Endothelial cell of umbilical vein (primary cell): ENCODE measurements around the gene EFNA5. TPM values are rescaled to one million over a fixed set of nuclear protein-coding genes. Genes with fewer than 3 reads are reported as not detected.

Source experiments
- BruUV-seq: library from RNA; stranded (reverse); fragments of 400-500 nt; replicated peaks from 2 replicates; lab custom pipeline; 2021; lab: Mats Ljungman, UMichigan
- CTCF ChIA-PET: fragments of 300-600, 350-600 bp; sonication (Branson Sonifier 250); formaldehyde crosslinking; loops from one replicate; lab custom pipeline; 2021; ENCODE audit warnings: antibody characterized with exemption, inconsistent platforms; lab: Charles Lee
- POLR2A ChIA-PET: fragments of 300-600, 350-600 bp; sonication (Branson Sonifier 250); formaldehyde crosslinking; loops from one replicate; lab custom pipeline; 2021; ENCODE audit warnings: antibody characterized with exemption, inconsistent platforms; lab: Charles Lee
- DNase-seq: peaks from one replicate; pipeline ENCODE4 v3.0.0-alpha.2; 2011; ENCODE audit warnings: low read depth, low spot score
- FAIRE-seq: peaks from 2 replicates; lab custom pipeline; 2011; peaks lifted over from hg19 to GRCh38; lab: Jason Lieb, UNC
- H2AFZ ChIP-seq: 2 replicates; pipeline ENCODE4 v1.6.0; 2012; ENCODE audit warnings: low read depth, low read length, control low read depth, inconsistent platforms
- H3K27ac ChIP-seq: 2 replicates; pipeline ENCODE4 v1.5.1; 2011; ENCODE audit warnings: low read depth, mild to moderate bottlenecking, control low read depth, low read length, moderate library complexity; ENCODE audit not compliant: insufficient read depth
- H3K27me3 ChIP-seq, 2 experiments: 2 replicates each; pipeline versions ENCODE4 v1.6.0 to v1.6.1; 2011; ENCODE audit warnings: low read length in 2 of 2, mixed read lengths in 1 of 2; ENCODE audit not compliant: control insufficient read depth in 2 of 2, insufficient read depth in 2 of 2
- H3K36me3 ChIP-seq, 2 experiments: 2 replicates in 1 of 2; 3 replicates in 1 of 2; pipeline ENCODE4 v1.5.1; 2011; ENCODE audit warnings: low read length in 2 of 2, mild to moderate bottlenecking in 1 of 2, moderate library complexity in 1 of 2; ENCODE audit not compliant: control insufficient read depth in 2 of 2, insufficient read depth in 2 of 2; ENCODE audit errors: extremely low read depth in 1 of 2
- H3K4me1 ChIP-seq: 3 replicates; pipeline ENCODE4 v1.5.1; 2011; ENCODE audit warnings: mild to moderate bottlenecking, low read length; ENCODE audit not compliant: control insufficient read depth, insufficient read depth; ENCODE audit errors: extremely low read depth
- H3K4me2 ChIP-seq: 2 replicates; pipeline ENCODE4 v1.6.1; 2011; ENCODE audit warnings: low read length, control low read depth, mixed read lengths; ENCODE audit not compliant: insufficient read depth
- H3K4me3 ChIP-seq, 3 experiments: fragments of 200-600 bp in 1 of 3; sonication (generic), shearing (Covaris generic) in 1 of 3; replicated peaks in 1 of 3; 2 replicates each; pipeline ENCODE4 v1.5.1; 2011 to 2016; ENCODE audit warnings: control low read depth in 3 of 3, low read length in 3 of 3, mild to moderate bottlenecking in 2 of 3, inconsistent platforms in 1 of 3, low read depth in 1 of 3, moderate library complexity in 1 of 3; ENCODE audit not compliant: insufficient read depth in 1 of 3
- H3K79me2 ChIP-seq: 2 replicates; pipeline ENCODE4 v1.6.0; 2012; ENCODE audit warnings: low read length, inconsistent platforms; ENCODE audit not compliant: control insufficient read depth, insufficient read depth
- H3K9ac ChIP-seq: replicated peaks from 2 replicates; pipeline ENCODE3; 2011; ENCODE audit warnings: low read length, control low read depth; ENCODE audit not compliant: insufficient read depth; ENCODE audit errors: extremely low read depth
- H3K9me1 ChIP-seq: replicated peaks from 3 replicates; pipeline ENCODE4 v1.6.0; 2011; ENCODE audit warnings: mild to moderate bottlenecking, low read length; ENCODE audit not compliant: control insufficient read depth, insufficient read depth; ENCODE audit errors: extremely low read depth
- H3K9me3 ChIP-seq: replicated peaks from 2 replicates; pipeline ENCODE4 v1.5.1; 2012; ENCODE audit warnings: low read length, inconsistent platforms; ENCODE audit not compliant: control insufficient read depth, insufficient read depth
- H4K20me1 ChIP-seq: replicated peaks from 2 replicates; pipeline ENCODE3; 2011; ENCODE audit warnings: mild to moderate bottlenecking, low read length; ENCODE audit not compliant: control insufficient read depth, insufficient read depth; ENCODE audit errors: extremely low read depth
- CTCF ChIP-seq, 2 donors: IDR thresholded peaks; 1 replicate in 1 of 2; 2 replicates in 1 of 2; pipeline ENCODE4 v1.5.1; 2011; ENCODE audit warnings: low read length in 2 of 2, mild to moderate bottlenecking in 2 of 2, moderate library complexity in 2 of 2, control low read depth in 1 of 2, inconsistent platforms in 1 of 2, low read depth in 1 of 2; ENCODE audit not compliant: insufficient read depth in 1 of 2; ENCODE audit errors: extremely low read depth in 1 of 2
- EZH2 ChIP-seq: IDR thresholded peaks from 2 replicates; pipeline ENCODE4 v1.6.1; 2012; ENCODE audit warnings: borderline replicate concordance, low read depth, mild to moderate bottlenecking, moderate library complexity, low read length, inconsistent platforms; ENCODE audit not compliant: severe bottlenecking
- FOS ChIP-seq: IDR thresholded peaks from 2 replicates; pipeline ENCODE4 v1.6.1; 2011; ENCODE audit warnings: mild to moderate bottlenecking, low read length, moderate library complexity, borderline replicate concordance; ENCODE audit not compliant: insufficient read depth
- GATA2 ChIP-seq: IDR thresholded peaks from 2 replicates; pipeline ENCODE4 v1.7.0; 2011; ENCODE audit warnings: low read depth, mild to moderate bottlenecking, moderate library complexity, mixed read lengths, low read length; ENCODE audit not compliant: insufficient read length, insufficient read depth
- JUN ChIP-seq: IDR thresholded peaks from 2 replicates; pipeline ENCODE4 v1.6.1; 2011; ENCODE audit warnings: borderline replicate concordance, low read depth; ENCODE audit not compliant: insufficient read length, insufficient read depth
- MAX ChIP-seq: IDR thresholded peaks from 2 replicates; pipeline ENCODE4 v1.6.1; 2011; ENCODE audit not compliant: insufficient read depth, insufficient read length
- MYC ChIP-seq: IDR thresholded peaks from one replicate; pipeline ENCODE4 v1.6.1; 2011; ENCODE audit warnings: mild to moderate bottlenecking, low read depth, low read length
- POLR2A ChIP-seq: IDR thresholded peaks from 2 replicates; pipeline ENCODE4 v1.6.1; 2012; ENCODE audit warnings: low read depth, mild to moderate bottlenecking, control low read depth, low read length
- POLR2AphosphoS5 ChIP-seq: IDR thresholded peaks from 2 replicates; pipeline ENCODE4 v1.6.1; 2012; ENCODE audit warnings: low read depth, mild to moderate bottlenecking, control low read depth, low read length, moderate library complexity; ENCODE audit not compliant: insufficient read depth
- dilution Hi-C: fragments of 300-500 bp; cut with MboI; formaldehyde crosslinking; loops from one replicate; pipeline ENCODE4 v1.15.0; 2019; ENCODE audit warnings: low sequenced_read_pairs; ENCODE audit not compliant: extremely low pct_ligation_motif_present
- intact Hi-C: fragments of 100-400 bp; cut with micrococcal nuclease; formaldehyde crosslinking; loops from one replicate; pipeline ENCODE4 v1.10.0; 2022
- polyA plus RNA-seq, 4 experiments: library from polyadenylated mRNA; depleted of rRNA in 3 of 4; stranded (reverse) in 3 of 4; unstranded in 1 of 4; fragments of >200 nt; gene quantifications; 2 replicates each; pipeline versions ENCODE4 v1.2.1 to v1.2.3, GENCODE V29; 2011 to 2012; ENCODE audit warnings: missing spikeins in 1 of 4
- total RNA-seq: library from RNA; stranded (reverse); gene quantifications from 2 replicates; pipeline ENCODE4 v1.2.3, GENCODE V29; 2021

The EFNA5 gene
- total and polyA plus RNA-seq, 2 donors (not counting 3 experiments of a cell fraction or from before 2014, with no cell fraction given) = 13.6 to 22.1 TPM

GRCh38 chr5:107717816-107718215 is 47.1 kb upstream of the EFNA5 start:
- H4K20me1 ChIP-seq = no peaks in the 10 kb centered on the region
- FAIRE-seq (no peak), DNase-seq (no peak)
- H3K4me2 ChIP-seq = no peak overlapping the region
- no peaks in the 10 kb centered on the region for H3K79me2 ChIP-seq
- ChIA-PET CTCF (no interaction called here), POLR2A (no interaction called here)
- H3K36me3 ChIP-seq = no peaks in the 10 kb centered on the region
- no peaks in the 10 kb centered on the region for H3K9me3 ChIP-seq
- no peak overlapping the region for H3K27ac ChIP-seq
- BruUV-seq = no TSS peak
- no peaks in the 10 kb centered on the region for H3K4me1 ChIP-seq
- no peak overlapping the region for H3K4me3 ChIP-seq
- no peak overlapping the region for H2AFZ ChIP-seq
- H3K9ac ChIP-seq = no peak overlapping the region
- dilution Hi-C loops (no loop called here), intact Hi-C loops (loop anchor here (10.0 kb wide), 1 partner anchor 237 kb away; no protein-coding TSS in a partner anchor)
- no peak for TF ChIP-seq MYC
- no peak for TF ChIP-seq POLR2A
- TF ChIP-seq POLR2AphosphoS5 = no peak
- TF ChIP-seq FOS = no peak
- TF ChIP-seq JUN = no peak
- TF ChIP-seq CTCF (IDR thresholded peaks at IDR 0.05; ENCODE audit: extremely low read depth in 1 of 2, insufficient read depth in 1 of 2, low read depth in 1 of 2, low read length in 2 of 2) = no peak
- no peak for TF ChIP-seq GATA2
- no peak for TF ChIP-seq MAX
- no peak for TF ChIP-seq EZH2
- no peaks in the 10 kb centered on the region for H3K27me3 ChIP-seq
- no peaks in the 10 kb centered on the region for H3K9me1 ChIP-seq
